ENCODE results near the gene ARID4A. TPM values are rescaled to one million over a fixed set of nuclear protein-coding genes. Genes with fewer than 3 reads are reported as not detected.

The ARID4A gene, protein sequence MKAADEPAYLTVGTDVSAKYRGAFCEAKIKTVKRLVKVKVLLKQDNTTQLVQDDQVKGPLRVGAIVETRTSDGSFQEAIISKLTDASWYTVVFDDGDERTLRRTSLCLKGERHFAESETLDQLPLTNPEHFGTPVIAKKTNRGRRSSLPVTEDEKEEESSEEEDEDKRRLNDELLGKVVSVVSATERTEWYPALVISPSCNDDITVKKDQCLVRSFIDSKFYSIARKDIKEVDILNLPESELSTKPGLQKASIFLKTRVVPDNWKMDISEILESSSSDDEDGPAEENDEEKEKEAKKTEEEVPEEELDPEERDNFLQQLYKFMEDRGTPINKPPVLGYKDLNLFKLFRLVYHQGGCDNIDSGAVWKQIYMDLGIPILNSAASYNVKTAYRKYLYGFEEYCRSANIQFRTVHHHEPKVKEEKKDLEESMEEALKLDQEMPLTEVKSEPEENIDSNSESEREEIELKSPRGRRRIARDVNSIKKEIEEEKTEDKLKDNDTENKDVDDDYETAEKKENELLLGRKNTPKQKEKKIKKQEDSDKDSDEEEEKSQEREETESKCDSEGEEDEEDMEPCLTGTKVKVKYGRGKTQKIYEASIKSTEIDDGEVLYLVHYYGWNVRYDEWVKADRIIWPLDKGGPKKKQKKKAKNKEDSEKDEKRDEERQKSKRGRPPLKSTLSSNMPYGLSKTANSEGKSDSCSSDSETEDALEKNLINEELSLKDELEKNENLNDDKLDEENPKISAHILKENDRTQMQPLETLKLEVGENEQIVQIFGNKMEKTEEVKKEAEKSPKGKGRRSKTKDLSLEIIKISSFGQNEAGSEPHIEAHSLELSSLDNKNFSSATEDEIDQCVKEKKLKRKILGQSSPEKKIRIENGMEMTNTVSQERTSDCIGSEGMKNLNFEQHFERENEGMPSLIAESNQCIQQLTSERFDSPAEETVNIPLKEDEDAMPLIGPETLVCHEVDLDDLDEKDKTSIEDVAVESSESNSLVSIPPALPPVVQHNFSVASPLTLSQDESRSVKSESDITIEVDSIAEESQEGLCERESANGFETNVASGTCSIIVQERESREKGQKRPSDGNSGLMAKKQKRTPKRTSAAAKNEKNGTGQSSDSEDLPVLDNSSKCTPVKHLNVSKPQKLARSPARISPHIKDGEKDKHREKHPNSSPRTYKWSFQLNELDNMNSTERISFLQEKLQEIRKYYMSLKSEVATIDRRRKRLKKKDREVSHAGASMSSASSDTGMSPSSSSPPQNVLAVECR
- polyA plus RNA-seq = 75.9 and 79.0 TPM in 2 replicates

GRCh38 chr14:58298477-58299400, at the start of gene ARID4A:
TSS of gene ARID4A (plus strand) at chr14:58298555. CDS start at chr14:58299855, 1,300 bp downstream.

GRCh38 chr14:58395812-58396788, 97.7 kb downstream of the ARID4A start, which contains the start of gene TOMM20L:
TSS of gene TOMM20L (plus strand) at chr14:58395930. CDS start at chr14:58395958, 28 bp downstream.

Other genes starting within 250 kb of the ARID4A start
- 177 and 182 TPM in 2 replicates for gene ARMH4, start 146.3 kb upstream of the ARID4A start, polyA plus RNA-seq
- 475 and 491 TPM in 2 replicates for gene ACTR10, start 98.4 kb upstream of the ARID4A start, polyA plus RNA-seq
- gene PSMA3, start 53.7 kb upstream of the ARID4A start, polyA plus RNA-seq = 775 and 777 TPM in 2 replicates
- gene TOMM20L, start 97.4 kb downstream of the ARID4A start, polyA plus RNA-seq = not detected in 2 replicates
- gene TIMM9, start 129.0 kb downstream of the ARID4A start, polyA plus RNA-seq = 129 and 150 TPM in 2 replicates
- 11.3 and 15.4 TPM in 2 replicates for gene KIAA0586, start 129.2 kb downstream of the ARID4A start, polyA plus RNA-seq